H1 (cell line): ENCODE measurements around the gene ADGRG7. TPM values are rescaled to one million over a fixed set of nuclear protein-coding genes. Genes with fewer than 3 reads are reported as not detected.

ENCODE experiments used
- BCL11A ChIP-seq, 2 experiments: IDR thresholded peaks; one replicate each; pipeline ENCODE4 v1.6.1; 2011; ENCODE audit warnings: low read depth in 2 of 2, low read length in 2 of 2, mild to moderate bottlenecking in 2 of 2
- CBX5 ChIP-seq: fragments of 300-800, 300-1000 bp; sonication (generic); IDR thresholded peaks from 2 replicates; pipeline ENCODE4 v1.7.1; 2016; ENCODE audit warnings: antibody characterized with exemption, low read length, low read depth
- CHD1 ChIP-seq: IDR thresholded peaks from 2 replicates; pipeline ENCODE4 v1.6.1; 2012; ENCODE audit warnings: low read depth, low read length, improper control_type of control experiment
- CHD2 ChIP-seq: IDR thresholded peaks from 2 replicates; pipeline ENCODE4 v1.6.1; 2012; ENCODE audit warnings: low read length, improper control_type of control experiment
- CHD7 ChIP-seq: fragments of 300-600 bp; sonication (generic); IDR thresholded peaks from 2 replicates; pipeline ENCODE4 v1.7.1; 2012; ENCODE audit warnings: low read length, moderate library complexity, mild to moderate bottlenecking, inconsistent platforms; ENCODE audit not compliant: insufficient replicate concordance
- CTBP2 ChIP-seq: IDR thresholded peaks from 2 replicates; pipeline ENCODE4 v1.7.0; 2011; ENCODE audit warnings: borderline replicate concordance, mild to moderate bottlenecking, moderate library complexity, mixed read lengths, low read length; ENCODE audit not compliant: insufficient read depth, insufficient read length
- EP300 ChIP-seq, 2 experiments: IDR thresholded peaks; 1 replicate in 1 of 2; 2 replicates in 1 of 2; pipeline ENCODE4 v1.6.1; 2011 to 2012; ENCODE audit warnings: low read depth in 2 of 2, low read length in 2 of 2, mild to moderate bottlenecking in 2 of 2, borderline replicate concordance in 1 of 2, inconsistent platforms in 1 of 2, moderate library complexity in 1 of 2
- GTF2F1 ChIP-seq: IDR thresholded peaks from 2 replicates; pipeline ENCODE4 v1.6.1; 2012; ENCODE audit warnings: low read depth, low read length, improper control_type of control experiment, borderline replicate concordance
- MAFK ChIP-seq: IDR thresholded peaks from 2 replicates; pipeline ENCODE4 v1.6.1; 2012; ENCODE audit warnings: low read depth, mild to moderate bottlenecking, improper control_type of control experiment, low read length
- RXRA ChIP-seq: IDR thresholded peaks from 2 replicates; pipeline ENCODE4 v1.6.1; 2011; ENCODE audit warnings: low read depth, mild to moderate bottlenecking, low read length, moderate library complexity; ENCODE audit not compliant: insufficient read depth
- SP4 ChIP-seq: IDR thresholded peaks from 2 replicates; pipeline ENCODE4 v1.6.1; 2012; ENCODE audit warnings: low read length, inconsistent platforms
- polyA plus RNA-seq, 7 experiments: library from polyadenylated mRNA; depleted of rRNA in 3 of 7; stranded (reverse) in 5 of 7; unstranded in 2 of 7; fragments of >200 nt in 5 of 7; fragments of 200-250 nt in 2 of 7; gene quantifications; 1 replicate in 5 of 7; 2 replicates in 1 of 7; 4 replicates in 1 of 7; pipeline versions ENCODE4 v1.2.1 to v1.2.3, GENCODE V29; 2011 to 2013; ENCODE audit warnings: missing spikeins in 2 of 7, mixed read lengths in 2 of 7
- total RNA-seq: library from RNA; stranded (reverse); fragmentation: NEBNext Ultra II Directional; extraction: Animal tissue kit (Norgen Biotek cat#: 25700); gene quantifications from 2 replicates; pipeline ENCODE4 v1.2.1, GENCODE V29; 2021

Gene ADGRG7
- total and polyA plus RNA-seq, 2 of the 8 experiments (the other 6 are each of a cell fraction or from before 2014, with no cell fraction given), result not detected

- TF ChIP-seq CHD7 (no peak), CHD1 (no peak), MAFK (no peak), EP300 (IDR thresholded peaks at IDR 0.05; ENCODE audit: borderline replicate concordance in 1 of 2, low read depth in 2 of 2, low read length in 2 of 2) (no peak), GTF2F1 (no peak), CTBP2 (no peak), RXRA (no peak), CHD2 (no peak), SP4 (no peak), CBX5 (no peak), BCL11A (IDR thresholded peaks at IDR 0.05; ENCODE audit: low read depth in 2 of 2, low read length in 2 of 2) (no peak)
Measured at GRCh38 chr3:100586832-100587231, 22.6 kb upstream of the ADGRG7 start (continued).
